GM12801 (cell line): ENCODE data around the gene NCOA6.

Experiments used
- TF ChIP-seq, protein P1 (sequence below): IDR thresholded peaks from one replicate; pipeline ENCODE4 v1.5.1; 2011; ENCODE audit warnings: control low read depth; ENCODE audit not compliant: insufficient read length; ENCODE audit errors: extremely low read depth

NCOA6 gene

GRCh38 chr20:34825530-34826362 lies at the start of gene NCOA6:
TSS of gene NCOA6 (minus strand) at chr20:34825651. CDS start at chr20:34782355, 43,296 bp downstream.
- TF ChIP-seq, protein P1, sequence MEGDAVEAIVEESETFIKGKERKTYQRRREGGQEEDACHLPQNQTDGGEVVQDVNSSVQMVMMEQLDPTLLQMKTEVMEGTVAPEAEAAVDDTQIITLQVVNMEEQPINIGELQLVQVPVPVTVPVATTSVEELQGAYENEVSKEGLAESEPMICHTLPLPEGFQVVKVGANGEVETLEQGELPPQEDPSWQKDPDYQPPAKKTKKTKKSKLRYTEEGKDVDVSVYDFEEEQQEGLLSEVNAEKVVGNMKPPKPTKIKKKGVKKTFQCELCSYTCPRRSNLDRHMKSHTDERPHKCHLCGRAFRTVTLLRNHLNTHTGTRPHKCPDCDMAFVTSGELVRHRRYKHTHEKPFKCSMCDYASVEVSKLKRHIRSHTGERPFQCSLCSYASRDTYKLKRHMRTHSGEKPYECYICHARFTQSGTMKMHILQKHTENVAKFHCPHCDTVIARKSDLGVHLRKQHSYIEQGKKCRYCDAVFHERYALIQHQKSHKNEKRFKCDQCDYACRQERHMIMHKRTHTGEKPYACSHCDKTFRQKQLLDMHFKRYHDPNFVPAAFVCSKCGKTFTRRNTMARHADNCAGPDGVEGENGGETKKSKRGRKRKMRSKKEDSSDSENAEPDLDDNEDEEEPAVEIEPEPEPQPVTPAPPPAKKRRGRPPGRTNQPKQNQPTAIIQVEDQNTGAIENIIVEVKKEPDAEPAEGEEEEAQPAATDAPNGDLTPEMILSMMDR, result no peak

DNA sequence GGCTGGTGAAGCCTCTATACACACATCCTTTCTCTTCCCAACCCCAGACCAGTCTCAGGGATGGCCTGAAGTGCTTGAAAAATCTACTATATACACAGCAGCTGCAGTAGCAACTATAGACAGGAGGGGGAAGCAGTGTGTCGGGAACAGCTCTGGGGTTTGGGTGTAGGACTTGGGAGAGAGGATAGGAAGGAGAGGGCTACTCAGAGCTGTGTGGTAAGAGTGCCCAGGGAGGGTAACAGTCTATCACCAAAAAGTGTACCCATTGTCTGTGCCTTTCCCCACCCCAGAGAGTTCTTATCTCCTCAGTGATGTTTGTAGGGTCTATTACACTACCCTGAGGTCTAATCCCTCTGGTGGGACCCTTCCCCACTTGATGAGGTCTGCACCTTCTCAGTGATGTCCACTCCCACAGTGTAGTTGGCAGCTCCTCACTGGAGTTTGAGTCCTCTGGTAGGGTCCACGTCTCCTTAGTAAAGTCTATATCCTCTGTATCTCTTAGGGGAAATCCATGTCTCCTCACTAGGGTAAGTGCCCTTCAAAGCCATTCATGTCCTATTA lies 48.7 kb upstream of the NCOA6 start:
- TF ChIP-seq, protein P1, result peak; percentile 76

GRCh38 chr20:34873583-34874093 lies 48.2 kb upstream of the NCOA6 start:
- TF ChIP-seq, protein P1, result no peak

GRCh38 chr20:34872622-34873224 lies 47.3 kb upstream of the NCOA6 start, which contains the start of gene GGT7:
TSS of gene GGT7 (minus strand) at chr20:34872856. CDS start at chr20:34872815, 41 bp downstream.
- TF ChIP-seq, protein P1, result no peak

DNA sequence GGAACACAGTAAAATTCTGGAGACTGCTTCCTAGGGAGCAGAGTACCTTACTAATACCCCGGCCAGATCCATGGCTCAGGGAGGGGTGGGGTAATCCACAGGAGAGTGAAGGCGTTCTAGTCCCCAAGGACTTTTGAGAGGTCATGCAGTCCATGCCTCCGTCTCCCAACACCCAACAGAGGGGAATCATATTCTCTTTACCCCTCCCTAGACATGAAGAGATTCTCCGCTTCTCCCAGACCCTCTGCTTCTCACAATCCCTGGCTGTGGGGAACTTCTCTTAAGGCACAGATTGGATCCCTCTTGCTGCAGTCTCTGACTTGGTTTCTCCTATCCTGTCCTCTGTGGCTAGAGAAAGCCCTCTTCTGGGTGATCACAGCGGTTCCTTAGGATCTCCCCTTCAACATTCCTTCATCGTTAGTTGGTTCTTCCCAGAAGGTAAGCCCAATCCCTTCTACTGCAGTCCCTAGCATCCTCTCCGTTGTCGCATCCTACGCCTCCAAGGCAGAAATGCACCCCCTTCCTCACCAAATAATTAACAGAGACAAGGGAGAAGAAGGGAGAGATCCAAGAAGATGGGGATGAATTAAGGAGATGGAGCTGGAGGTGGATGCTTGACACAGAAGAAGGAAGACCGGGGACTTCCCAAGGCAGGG lies 46.6 kb upstream of the NCOA6 start:
- TF ChIP-seq, protein P1, result no peak

DNA sequence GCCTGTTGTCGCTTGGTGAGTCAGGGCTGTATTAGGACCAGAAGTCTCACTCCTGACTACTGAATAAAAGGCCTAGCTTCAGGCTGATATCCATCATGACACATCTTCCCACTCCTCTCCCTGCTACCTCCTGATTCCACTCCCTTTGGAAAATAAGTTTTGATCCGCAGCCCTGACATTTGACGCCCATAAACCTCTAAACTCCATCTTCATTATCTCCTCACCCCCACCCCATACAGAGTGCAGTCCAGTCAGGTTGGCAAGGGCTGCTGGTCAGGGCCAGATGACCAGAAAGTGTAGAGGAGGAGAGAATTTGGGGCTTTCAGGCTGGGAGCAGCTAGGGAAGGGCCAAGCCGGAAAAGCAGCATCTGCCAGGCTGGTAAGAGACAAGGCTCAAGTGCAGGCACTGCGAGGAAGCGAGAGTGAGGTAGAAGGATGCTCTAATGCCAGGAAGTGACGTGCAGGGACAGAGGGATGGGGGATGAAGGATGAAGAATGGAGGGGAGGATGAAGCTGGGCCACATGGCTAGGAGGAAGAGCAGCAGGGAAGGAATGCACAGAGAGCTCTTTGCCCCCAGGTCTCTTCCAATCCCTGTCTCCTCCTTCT lies 46.0 kb upstream of the NCOA6 start:
- TF ChIP-seq, protein P1, result no peak
